Fibroblast of mammary gland (primary cell): ENCODE data around the gene KIF2A.

ENCODE experiments used
- DNase-seq: peaks from one replicate; pipeline ENCODE4 v3.0.0-alpha.2; 2010; ENCODE audit warnings: low read depth
- H3K4me3 ChIP-seq: 2 replicates; pipeline ENCODE4 v1.5.1; 2011; ENCODE audit warnings: low read depth, mild to moderate bottlenecking, low read length, moderate library complexity; ENCODE audit not compliant: control insufficient read depth
- TF ChIP-seq, protein P1 (sequence below): conservative IDR thresholded peaks from 2 replicates; pipeline ENCODE4 v1.5.1; 2011; ENCODE audit warnings: low read depth, low read length, inconsistent platforms; ENCODE audit not compliant: control insufficient read depth, insufficient read depth

KIF2A gene

DNA sequence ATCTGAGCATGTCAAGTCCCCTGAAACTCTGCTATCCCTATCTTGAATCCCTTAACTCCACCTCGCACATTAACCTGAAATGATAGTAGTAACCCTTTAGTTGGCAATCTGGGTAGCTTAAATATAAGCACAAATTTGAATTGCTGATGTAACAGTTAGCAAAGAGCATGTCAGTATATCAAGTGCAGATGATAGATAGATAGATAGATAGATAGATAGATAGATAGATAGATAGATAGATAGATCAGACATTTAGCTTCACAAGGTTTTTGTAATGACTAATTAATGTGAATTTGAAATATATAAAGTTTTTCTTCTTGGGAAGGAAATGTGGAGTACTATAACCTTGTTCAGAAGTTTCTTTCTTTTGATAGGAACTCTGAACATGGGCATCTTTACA is 30.4 kb upstream of the KIF2A start:
- no peak for DNase-seq
- TF ChIP-seq, protein P1, sequence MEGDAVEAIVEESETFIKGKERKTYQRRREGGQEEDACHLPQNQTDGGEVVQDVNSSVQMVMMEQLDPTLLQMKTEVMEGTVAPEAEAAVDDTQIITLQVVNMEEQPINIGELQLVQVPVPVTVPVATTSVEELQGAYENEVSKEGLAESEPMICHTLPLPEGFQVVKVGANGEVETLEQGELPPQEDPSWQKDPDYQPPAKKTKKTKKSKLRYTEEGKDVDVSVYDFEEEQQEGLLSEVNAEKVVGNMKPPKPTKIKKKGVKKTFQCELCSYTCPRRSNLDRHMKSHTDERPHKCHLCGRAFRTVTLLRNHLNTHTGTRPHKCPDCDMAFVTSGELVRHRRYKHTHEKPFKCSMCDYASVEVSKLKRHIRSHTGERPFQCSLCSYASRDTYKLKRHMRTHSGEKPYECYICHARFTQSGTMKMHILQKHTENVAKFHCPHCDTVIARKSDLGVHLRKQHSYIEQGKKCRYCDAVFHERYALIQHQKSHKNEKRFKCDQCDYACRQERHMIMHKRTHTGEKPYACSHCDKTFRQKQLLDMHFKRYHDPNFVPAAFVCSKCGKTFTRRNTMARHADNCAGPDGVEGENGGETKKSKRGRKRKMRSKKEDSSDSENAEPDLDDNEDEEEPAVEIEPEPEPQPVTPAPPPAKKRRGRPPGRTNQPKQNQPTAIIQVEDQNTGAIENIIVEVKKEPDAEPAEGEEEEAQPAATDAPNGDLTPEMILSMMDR = no peak
- no peak overlapping the region for H3K4me3 ChIP-seq

DNA sequence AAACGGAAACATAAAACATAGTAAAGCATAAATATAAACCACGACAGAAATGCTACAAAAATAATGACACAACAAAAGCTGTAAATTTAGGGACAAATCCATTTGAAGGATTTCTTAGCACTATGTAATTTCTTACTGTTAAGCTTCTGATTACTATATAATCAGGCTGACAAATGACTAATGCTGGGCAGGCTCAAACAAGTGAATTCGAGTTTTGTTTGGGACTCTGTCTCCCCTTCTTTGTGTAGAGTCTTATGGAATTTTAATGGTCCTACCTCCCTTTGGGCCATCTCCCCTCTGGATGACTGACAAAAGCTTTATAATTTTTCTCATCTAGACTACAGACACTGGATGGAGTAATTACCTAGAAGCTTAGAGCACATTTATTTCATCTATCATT is 24.6 kb upstream of the KIF2A start:
- H3K4me3 ChIP-seq = no peak overlapping the region
- no peak for DNase-seq
- TF ChIP-seq, protein P1 = no peak

DNA sequence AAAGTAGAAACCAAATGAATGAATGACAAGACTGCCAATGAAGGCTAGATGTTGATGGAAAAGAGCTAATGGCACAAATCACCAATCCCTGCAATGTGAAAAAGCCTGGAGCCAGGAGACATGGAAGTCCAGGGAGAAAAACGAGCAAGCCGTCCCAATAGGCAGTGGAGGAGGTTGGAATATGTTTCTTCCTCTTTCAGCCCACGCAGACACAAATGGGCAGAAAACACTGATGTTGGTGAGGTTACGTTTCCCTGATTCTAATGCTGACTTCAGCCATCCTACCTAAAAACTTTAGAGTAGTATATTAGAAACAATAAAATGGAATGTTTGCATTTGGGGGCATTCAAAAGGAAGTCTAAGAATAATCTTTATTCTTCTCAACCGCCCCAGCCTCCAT is 23.9 kb upstream of the KIF2A start:
- TF ChIP-seq, protein P1 = no peak
- H3K4me3 ChIP-seq = no peak overlapping the region
- DNase-seq = no peak

DNA sequence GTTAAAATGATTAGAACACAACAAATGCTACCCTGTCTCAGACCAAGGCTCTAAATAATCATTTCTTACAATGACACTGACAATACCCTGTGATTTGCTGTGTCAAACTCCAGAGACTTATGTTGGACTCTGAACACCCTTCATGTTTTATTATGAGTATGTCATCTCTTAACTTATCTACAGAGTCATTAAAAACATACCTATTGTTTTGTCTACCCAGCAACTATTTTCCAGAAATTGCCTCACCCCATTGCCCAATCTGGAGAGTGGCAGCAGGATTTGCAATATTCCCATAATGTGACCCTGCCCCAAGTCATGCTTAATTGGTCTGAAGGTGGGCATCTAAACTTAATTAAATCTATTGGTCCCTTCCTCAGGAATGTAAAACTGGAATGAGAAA is 23.0 kb upstream of the KIF2A start:
- no peak for DNase-seq
- TF ChIP-seq, protein P1 = no peak
- H3K4me3 ChIP-seq = no peak overlapping the region

DNA sequence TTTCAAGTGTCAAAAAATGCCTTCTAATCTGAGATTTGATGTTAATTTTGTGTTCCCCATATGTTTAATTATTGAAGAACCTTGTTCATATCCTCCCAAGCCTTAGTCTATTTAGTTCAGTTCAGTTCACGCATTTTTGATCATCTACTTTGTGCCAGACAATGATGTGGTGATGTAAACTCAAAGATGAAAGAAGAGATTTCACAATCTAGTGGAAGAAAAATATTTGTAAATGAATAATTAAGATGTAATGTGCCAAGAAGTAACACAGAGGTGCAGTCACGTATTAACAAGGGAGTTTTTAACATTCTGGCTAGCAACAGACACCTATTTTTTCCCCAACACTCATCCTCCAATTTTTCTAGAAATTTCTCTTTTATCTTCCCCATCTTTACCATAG is 22.1 kb upstream of the KIF2A start:
- TF ChIP-seq, protein P1 = no peak
- DNase-seq = no peak
- no peak overlapping the region for H3K4me3 ChIP-seq

DNA sequence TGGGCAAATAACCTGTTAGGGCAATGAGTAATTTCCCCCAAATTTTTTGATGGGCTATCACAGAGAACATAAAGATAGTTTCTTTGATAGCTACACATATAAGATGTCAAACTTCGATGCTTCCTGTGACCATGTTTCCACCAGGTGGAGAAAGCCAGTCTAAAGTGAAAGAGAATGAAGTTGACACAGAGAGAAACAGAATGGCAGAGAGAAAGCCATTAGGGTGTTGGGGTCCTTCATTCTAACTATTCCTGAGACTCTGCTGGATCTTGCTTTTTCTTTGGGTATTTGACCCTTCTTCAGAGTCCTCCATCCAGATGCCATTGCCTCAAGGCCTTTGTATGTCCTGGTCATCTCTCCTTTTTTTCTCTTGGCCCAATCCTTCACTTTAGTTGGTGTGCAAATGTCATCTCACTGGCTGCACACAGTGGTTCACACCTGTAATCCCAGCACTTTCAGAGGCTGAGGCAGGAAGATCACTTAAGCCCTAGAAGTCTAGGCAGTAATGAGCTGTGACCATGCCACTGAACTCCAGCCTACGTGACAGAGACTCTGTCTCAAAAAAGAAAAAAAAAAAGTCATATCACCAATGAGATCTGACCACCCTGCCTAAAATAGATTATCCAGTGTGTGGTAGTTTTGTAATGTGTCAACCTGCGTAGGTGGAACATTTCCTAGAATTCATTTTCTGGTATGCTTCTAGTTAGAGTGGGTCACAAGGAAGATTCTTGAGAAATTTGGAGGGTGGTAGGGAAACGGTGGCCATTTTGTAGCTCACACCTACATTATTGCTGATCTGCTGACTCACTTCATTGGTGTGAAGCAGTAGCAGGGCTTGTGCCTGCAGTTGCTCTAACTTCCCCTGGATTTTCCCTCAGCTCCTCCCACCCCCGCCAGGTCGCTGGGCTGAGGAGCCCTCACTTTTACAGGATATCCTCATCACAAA is 20.8 kb upstream of the KIF2A start:
- TF ChIP-seq, protein P1 = no peak
- H3K4me3 ChIP-seq = no peak overlapping the region
- DNase-seq = no peak
